ENCODE data around the gene SNAI1.

SNAI1 gene

GRCh38 chr20:50020288-50020687 lies 37.5 kb downstream of the SNAI1 start:
- H3K4me3 ChIP-seq (ENCODE audit: low read depth, low read length): no peak overlapping the region
- DNase-seq (ENCODE audit: low read depth): peak; percentile 41
- TF ChIP-seq, protein P1, sequence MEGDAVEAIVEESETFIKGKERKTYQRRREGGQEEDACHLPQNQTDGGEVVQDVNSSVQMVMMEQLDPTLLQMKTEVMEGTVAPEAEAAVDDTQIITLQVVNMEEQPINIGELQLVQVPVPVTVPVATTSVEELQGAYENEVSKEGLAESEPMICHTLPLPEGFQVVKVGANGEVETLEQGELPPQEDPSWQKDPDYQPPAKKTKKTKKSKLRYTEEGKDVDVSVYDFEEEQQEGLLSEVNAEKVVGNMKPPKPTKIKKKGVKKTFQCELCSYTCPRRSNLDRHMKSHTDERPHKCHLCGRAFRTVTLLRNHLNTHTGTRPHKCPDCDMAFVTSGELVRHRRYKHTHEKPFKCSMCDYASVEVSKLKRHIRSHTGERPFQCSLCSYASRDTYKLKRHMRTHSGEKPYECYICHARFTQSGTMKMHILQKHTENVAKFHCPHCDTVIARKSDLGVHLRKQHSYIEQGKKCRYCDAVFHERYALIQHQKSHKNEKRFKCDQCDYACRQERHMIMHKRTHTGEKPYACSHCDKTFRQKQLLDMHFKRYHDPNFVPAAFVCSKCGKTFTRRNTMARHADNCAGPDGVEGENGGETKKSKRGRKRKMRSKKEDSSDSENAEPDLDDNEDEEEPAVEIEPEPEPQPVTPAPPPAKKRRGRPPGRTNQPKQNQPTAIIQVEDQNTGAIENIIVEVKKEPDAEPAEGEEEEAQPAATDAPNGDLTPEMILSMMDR (IDR thresholded peaks at IDR 0.05; ENCODE audit: insufficient read depth, low read depth, low read length, missing control alignments): no peak

DNA sequence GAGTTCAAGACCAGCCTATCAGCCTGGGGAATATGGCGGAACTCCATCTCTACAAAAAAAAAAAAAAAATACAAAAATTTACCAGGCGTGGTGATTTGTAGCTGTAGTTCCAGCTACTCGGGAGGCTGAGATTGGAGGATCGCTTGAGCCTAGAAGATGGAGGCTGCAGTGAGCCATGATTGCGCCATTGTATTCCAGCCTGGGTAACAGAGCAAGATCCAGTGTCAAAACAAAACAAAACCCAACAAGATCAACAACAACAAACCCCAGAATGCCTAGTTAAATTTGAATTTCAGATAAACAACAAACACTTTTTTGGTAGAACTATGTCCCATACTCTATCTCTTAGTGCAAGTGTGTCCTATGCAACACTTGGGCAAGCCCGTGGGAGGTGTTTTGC lies 39.9 kb downstream of the SNAI1 start:
- no peak for DNase-seq (ENCODE audit: low read depth)
- TF ChIP-seq, protein P1 (IDR thresholded peaks at IDR 0.05; ENCODE audit: insufficient read depth, low read depth, low read length, missing control alignments): no peak
- H3K4me3 ChIP-seq (ENCODE audit: low read depth, low read length): no peak overlapping the region

GRCh38 chr20:50023116-50023805 lies 40.5 kb downstream of the SNAI1 start:
- peak; percentile 43 for DNase-seq (ENCODE audit: low read depth)
- no peak overlapping the region for H3K4me3 ChIP-seq (ENCODE audit: low read depth, low read length)
- TF ChIP-seq, protein P1 (IDR thresholded peaks at IDR 0.05; ENCODE audit: insufficient read depth, low read depth, low read length, missing control alignments): no peak

DNA sequence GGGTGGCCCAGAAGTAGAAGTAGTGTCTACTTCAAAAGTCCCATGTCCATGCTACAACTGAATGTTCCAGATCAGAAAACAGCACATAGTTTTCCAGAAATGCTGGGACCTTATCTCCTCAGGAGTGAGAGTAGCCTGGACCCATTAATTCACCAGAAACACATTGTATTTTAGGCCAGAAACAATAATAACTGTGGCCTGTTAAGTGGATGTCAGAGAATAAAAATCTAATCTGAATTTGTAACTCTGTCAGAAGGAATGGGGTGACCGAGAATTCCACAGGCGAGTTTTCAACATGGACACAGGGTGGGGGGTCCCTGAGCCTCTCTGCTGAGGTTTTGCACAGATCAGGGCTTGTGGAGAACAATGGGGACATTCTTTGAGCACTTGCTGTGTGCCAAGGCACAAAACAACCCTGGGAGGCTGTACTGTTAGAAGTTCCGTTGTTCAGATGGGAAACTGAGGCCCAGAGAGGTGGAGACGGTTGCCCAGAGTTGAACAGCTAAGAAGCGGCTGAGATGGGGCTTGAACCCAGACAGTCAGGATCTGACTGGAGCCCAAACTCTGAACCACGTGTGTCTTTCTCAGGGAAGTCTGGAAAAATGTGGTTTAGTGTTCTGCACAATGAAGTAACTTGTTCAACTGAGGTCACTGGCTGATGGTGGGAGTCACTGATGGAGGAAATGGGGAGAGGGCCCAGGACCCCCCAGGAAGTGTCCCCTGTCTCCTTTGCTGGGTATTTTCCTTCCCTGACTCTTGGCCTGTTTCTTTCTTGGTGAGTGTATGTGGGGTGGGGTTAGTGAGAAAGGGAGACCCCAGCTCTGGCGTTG lies 44.2 kb downstream of the SNAI1 start:
- TF ChIP-seq, protein P1 (IDR thresholded peaks at IDR 0.05; ENCODE audit: insufficient read depth, low read depth, low read length, missing control alignments): no peak
- H3K4me3 ChIP-seq (ENCODE audit: low read depth, low read length): no peak overlapping the region
- no peak for DNase-seq (ENCODE audit: low read depth)

GRCh38 chr20:50027611-50028105 lies 44.9 kb downstream of the SNAI1 start:
- no peak overlapping the region for H3K4me3 ChIP-seq (ENCODE audit: low read depth, low read length)
- no peak for DNase-seq (ENCODE audit: low read depth)
- TF ChIP-seq, protein P1 (IDR thresholded peaks at IDR 0.05; ENCODE audit: insufficient read depth, low read depth, low read length, missing control alignments): no peak

DNA sequence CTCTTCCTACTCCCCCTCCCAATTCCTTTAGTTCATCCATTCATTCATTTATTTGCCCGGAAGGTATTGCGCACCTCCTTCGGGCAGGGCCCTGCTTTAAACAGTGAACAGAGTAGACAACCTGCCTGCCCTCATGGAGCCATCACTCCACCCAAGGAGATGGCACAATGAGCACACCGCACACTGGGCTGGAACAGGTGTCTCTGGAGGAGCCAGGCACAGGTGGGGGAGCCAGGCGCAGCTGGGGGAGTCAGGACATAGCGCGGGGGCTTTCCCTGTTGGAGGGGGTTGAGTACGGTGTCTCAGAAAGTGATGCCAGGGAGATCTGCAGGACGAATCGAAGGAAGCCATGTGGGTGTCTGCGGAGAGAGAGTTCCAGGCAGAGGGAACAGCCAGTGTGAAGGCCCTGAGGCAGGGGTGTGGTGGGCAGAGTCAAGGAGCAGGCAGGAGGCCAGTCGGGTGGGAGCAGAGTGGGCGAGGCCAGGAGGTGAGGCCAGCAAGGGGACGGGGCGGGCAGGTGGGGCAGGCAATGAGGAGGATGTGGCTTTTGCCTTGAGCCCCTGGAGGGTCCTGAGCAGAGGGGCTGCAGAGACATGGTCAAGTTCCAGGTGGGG lies 46.4 kb downstream of the SNAI1 start:
- no peak for DNase-seq (ENCODE audit: low read depth)
- TF ChIP-seq, protein P1 (IDR thresholded peaks at IDR 0.05; ENCODE audit: insufficient read depth, low read depth, low read length, missing control alignments): no peak
- H3K4me3 ChIP-seq (ENCODE audit: low read depth, low read length): no peak overlapping the region

All from GM12865 (cell line).